Astrocyte (in vitro differentiated cells and primary cell): Measurements from ENCODE around the gene C9.

ENCODE experiments used
- CTCF ChIP-seq: IDR thresholded peaks from 2 replicates; pipeline ENCODE4 v1.5.1; 2011; ENCODE audit warnings: low read depth, mild to moderate bottlenecking, inconsistent platforms, low read length, moderate library complexity; ENCODE audit not compliant: insufficient read depth
- EZH2 ChIP-seq: IDR thresholded peaks from 2 replicates; pipeline ENCODE4 v1.6.1; 2012; ENCODE audit warnings: mild to moderate bottlenecking, low read length, inconsistent platforms; ENCODE audit not compliant: insufficient read depth

GRCh38 chr5:39315995-39316394, 48.3 kb downstream of the C9 start:
- TF ChIP-seq CTCF (no peak), EZH2 (no peak)
